Activated naive CD4-positive, alpha-beta T cell treated with anti-CD3 and anti-CD28 coated beads, Interleukin-2, amount 50 U/mL, for 24 hours (primary cell): ENCODE measurements around the gene ETV1.

Source experiments
- H3K27ac Mint-ChIP-seq: one replicate; pipeline ENCODE4 v1.8.0; 2021; ENCODE audit warnings: mild to moderate bottlenecking, mixed read lengths
- H3K27me3 Mint-ChIP-seq: one replicate; pipeline ENCODE4 v1.8.0; 2021; ENCODE audit warnings: mixed read lengths
- H3K36me3 Mint-ChIP-seq: one replicate; pipeline ENCODE4 v1.8.0; 2021; ENCODE audit warnings: mixed read lengths
- H3K4me1 Mint-ChIP-seq: one replicate; pipeline ENCODE4 v1.8.0; 2021; ENCODE audit warnings: mixed read lengths
- H3K4me3 Mint-ChIP-seq: one replicate; pipeline ENCODE4 v1.8.0; 2021; ENCODE audit warnings: mild to moderate bottlenecking, mixed read lengths
- H3K9me3 Mint-ChIP-seq: one replicate; pipeline ENCODE4 v1.8.0; 2021; ENCODE audit warnings: mixed read lengths

Gene ETV1

DNA sequence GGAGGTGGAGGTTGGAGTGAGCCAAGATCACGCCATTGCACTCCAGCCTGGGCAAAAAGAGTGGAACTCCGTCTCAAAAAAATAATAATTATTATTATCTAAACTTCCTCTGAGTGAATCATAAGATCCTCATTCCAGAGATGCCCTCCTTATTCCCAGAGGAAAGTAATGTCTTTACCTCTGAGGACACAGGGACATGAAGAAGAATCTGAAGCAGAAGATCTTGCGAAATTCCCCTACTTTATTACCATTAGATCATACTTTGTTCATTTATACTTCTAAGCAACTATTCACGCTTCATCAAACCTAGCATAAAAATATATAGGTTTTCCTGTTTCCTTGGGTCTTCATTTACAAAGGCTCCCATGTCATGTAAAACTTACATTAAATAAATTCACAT is 143.1 kb downstream of the ETV1 start:
- Mint-ChIP-seq H3K9me3 (no peaks in the 10 kb centered on the region), H3K36me3 (no peaks in the 10 kb centered on the region), H3K4me1 (peaks cover 10% of the 10 kb centered on the region), H3K27me3 (no peaks in the 10 kb centered on the region), H3K27ac (no peak overlapping the region), H3K4me3 (no peak overlapping the region)

DNA sequence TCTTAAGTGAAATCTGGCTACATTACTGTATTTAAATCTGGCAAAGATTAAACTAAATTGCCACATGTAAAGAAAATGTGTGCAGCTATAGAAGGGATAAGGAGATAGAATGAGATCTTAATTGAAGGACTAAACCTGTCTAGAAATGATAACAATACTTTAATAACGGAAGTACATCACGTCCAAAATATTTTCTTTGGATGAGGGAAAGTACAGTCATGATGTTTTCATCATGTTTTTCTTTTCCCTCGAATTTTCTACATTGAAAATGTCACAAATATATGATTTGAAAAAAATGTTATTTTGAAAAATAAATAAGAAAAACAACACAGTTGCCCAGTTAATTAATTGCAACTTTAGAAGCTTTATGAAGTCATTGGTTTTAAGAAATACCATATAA is 143.9 kb downstream of the ETV1 start:
- Mint-ChIP-seq H3K27ac (no peak overlapping the region), H3K9me3 (no peaks in the 10 kb centered on the region), H3K36me3 (no peaks in the 10 kb centered on the region), H3K27me3 (no peaks in the 10 kb centered on the region), H3K4me1 (peaks cover 10% of the 10 kb centered on the region), H3K4me3 (no peak overlapping the region)

DNA sequence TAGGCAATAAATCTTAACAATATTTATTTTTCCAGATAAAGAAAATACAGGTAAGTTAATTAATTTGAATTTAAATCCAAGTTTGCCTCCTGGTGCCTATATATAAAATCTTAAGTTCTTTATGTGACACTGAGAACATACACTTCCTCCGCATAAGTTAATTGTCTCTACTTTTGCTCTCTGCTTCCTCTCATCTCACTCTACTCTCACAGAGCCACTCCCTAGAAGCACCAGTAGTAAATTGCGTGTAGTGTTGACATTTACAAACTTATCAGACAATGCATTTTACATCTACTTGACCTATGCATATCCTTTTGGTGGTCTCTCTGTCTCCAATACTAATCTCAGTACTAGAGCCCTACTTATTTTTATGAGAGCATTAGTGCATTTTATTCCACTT is 144.5 kb downstream of the ETV1 start:
- H3K36me3 Mint-ChIP-seq = no peaks in the 10 kb centered on the region
- H3K4me3 Mint-ChIP-seq = no peak overlapping the region
- peaks cover 7% of the 10 kb centered on the region for H3K4me1 Mint-ChIP-seq
- no peaks in the 10 kb centered on the region for H3K9me3 Mint-ChIP-seq
- H3K27ac Mint-ChIP-seq = no peak overlapping the region
- H3K27me3 Mint-ChIP-seq = no peaks in the 10 kb centered on the region

DNA sequence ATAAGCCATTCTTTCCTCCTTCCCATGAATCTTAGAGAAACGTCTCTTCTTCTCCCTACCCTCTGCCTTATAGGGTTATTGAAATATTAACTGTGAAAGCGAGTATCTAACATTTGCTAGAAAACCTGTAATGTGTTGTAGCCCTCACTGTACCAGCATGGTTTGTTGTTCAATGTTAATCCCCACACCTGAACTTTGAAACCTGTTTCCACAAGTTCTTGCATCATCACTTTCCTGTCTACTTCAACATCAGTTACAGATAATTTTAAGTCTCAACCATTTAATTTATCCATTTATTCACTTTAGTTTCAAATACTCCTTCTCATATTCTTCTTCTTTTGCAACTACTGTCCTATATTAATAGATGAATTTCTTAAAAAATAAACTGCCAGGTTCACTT is 148.2 kb downstream of the ETV1 start:
- no peaks in the 10 kb centered on the region for H3K4me1 Mint-ChIP-seq
- H3K9me3 Mint-ChIP-seq = no peaks in the 10 kb centered on the region
- no peaks in the 10 kb centered on the region for H3K36me3 Mint-ChIP-seq
- no peaks in the 10 kb centered on the region for H3K27me3 Mint-ChIP-seq
- H3K4me3 Mint-ChIP-seq = no peak overlapping the region
- H3K27ac Mint-ChIP-seq = no peak overlapping the region
